GM18873 (cell line): Measurements from ENCODE around the gene FMO5.
A peak's percentile ranks its signal among the peaks of the same experiment; 100 is the strongest.

Experiments used
- ATAC-seq: cut with Tn5 transposase; IDR thresholded peaks from one replicate; pipeline ENCODE4 v1.9.1; 2021; ENCODE audit warnings: mild to moderate bottlenecking, moderate library complexity, moderate number of reproducible peaks; ENCODE audit not compliant: unreplicated experiment, low FRiP score

Gene FMO5

GRCh38 chr1:147225193-147225730 lies at the start of gene FMO5:
TSS of gene FMO5 (minus strand) at chr1:147225339. CDS start at chr1:147225029, 310 bp downstream.
- ATAC-seq = no peak

DNA sequence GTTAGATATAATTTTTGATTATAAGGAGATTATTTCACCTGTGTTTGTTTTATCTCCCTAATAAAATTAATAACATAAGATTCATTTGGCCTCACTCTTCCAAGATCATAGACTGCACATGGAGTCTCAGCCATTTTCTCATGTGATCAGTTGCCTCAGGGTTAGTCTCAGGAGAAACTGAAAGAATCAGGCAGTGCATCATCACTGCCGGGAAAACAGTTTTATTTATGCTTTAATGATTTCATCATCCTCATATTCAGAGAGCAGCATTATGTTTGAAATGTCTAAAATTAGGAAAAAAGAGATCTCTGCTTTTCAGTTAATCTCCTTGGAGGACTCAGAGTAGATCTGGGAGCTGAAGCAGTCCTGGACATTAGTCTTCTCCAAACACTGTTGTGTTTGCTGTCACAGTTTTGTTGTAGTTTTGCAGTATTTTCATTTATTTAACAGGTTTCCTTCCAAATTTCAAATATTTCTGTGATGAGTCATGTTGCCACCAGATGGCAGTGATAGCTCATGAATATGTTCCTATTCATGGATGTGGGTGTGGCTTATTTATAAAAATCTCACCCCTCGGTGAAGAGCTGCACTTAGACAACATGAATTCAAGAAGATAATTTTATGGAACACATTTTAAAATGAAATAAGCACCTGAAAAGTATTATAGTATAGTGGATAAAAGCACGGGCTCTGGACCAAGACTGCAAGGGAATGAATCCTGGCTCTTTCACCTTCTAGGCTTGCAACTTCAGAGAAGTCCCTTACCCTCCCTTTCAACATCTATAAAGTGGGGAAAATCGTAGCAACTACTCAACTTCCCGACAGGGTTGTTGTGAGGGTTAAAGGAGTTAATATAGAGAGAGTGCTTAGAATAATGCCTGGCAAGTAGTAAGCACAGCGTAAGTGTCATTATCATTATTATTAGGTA lies 48.5 kb upstream of the FMO5 start:
- no peak for ATAC-seq

DNA sequence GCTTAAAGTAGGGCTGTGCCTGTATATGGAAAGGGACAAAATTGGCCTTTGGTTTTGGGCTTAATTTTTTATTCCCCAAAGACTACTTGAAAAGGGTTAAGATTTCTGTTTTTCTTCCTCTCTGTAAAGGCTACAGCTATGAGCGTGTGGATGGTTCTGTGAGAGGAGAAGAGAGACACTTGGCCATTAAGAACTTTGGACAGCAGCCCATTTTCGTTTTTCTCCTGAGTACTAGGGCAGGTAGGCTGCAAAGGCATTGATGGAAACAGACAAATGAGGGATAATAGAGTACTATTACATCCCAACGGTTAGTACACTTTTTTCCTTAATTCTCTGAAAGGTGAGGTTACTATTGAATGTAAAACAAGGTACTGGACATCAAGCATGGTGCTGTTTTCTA lies 46.9 kb upstream of the FMO5 start:
- ATAC-seq = no peak

DNA sequence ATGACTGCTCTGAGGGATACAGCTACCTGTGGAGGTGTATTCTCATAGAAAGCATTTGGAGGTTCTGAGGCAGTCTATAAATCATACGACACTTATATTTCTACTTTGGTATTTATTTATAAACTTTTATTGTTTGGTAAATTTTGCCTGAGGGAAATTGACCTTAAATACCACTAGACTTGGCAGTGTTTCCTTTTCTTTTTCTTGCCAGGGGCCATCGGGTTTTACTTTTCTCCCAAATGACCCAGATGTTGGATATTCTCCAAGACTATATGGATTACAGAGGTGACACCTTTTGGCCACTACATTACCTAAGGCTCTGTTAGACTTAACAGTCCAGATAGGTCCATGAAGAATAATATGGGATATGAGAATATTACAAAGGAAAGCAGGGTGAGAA lies 45.6 kb upstream of the FMO5 start:
- no peak for ATAC-seq

DNA sequence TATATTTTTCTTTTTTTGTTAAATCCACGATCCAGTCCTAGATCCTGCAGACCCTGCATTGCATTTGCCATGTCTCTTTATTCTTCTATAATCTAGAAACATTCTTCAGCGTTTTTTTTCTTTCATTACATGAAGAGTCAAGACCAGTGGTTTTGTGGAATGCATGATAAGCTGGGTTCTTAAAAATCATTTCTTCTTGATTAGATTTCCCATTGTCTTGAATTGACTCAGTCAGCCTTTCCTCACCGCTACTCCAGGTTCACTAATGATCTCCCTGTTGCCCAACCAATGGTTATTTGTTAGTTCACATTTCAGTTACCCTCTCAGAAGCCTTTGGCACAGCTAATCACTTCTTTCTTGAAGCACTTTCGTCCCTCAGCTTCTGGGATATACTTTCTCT lies 42.6 kb upstream of the FMO5 start:
- ATAC-seq = no peak

- ATAC-seq = no peak
Observed at GRCh38 chr1:147266381-147266780, 41.2 kb upstream of the FMO5 start.

- ATAC-seq = no peak
Observed at GRCh38 chr1:147264158-147264768, 39.1 kb upstream of the FMO5 start.

GRCh38 chr1:147260956-147261355 lies 35.8 kb upstream of the FMO5 start:
- no peak for ATAC-seq

GRCh38 chr1:147252540-147252939 lies 27.4 kb upstream of the FMO5 start:
- no peak for ATAC-seq

GRCh38 chr1:147247656-147248238 lies 22.6 kb upstream of the FMO5 start:
- ATAC-seq = no peak

DNA sequence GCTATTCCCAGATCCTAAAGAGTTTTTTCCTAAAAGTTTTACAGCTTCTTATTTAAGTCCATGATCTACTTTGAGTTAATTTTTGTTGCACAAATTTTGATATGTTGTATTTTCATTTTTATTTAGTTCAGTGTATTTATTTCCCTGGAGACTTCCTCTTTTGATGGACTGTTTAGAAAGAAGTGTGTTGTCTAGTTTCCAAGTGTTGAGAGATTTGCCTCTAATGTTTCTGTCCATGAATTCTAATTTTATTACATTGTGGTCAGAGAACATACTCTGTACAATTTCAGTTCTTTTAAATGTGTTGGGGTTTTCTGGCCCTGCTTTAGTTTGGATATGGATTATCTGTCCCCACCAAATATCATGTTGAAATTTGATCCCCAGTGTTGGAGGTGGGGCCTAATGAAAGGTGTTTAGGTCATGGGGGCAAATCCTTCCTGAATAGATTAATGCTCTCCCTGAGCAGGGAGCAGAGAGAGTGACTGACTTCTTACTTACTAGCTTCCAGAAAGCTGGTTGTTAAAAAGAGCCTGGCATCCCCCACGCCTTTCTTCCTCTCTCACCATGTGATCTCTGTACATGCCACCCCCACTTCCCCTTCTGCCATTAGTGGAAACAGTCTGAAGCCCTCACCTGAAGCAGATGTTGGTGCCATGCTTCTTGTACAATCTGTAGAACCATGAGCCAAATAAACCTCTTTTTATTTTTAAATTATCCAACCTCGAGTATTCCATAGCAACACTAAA lies 21.9 kb upstream of the FMO5 start:
- ATAC-seq = no peak

DNA sequence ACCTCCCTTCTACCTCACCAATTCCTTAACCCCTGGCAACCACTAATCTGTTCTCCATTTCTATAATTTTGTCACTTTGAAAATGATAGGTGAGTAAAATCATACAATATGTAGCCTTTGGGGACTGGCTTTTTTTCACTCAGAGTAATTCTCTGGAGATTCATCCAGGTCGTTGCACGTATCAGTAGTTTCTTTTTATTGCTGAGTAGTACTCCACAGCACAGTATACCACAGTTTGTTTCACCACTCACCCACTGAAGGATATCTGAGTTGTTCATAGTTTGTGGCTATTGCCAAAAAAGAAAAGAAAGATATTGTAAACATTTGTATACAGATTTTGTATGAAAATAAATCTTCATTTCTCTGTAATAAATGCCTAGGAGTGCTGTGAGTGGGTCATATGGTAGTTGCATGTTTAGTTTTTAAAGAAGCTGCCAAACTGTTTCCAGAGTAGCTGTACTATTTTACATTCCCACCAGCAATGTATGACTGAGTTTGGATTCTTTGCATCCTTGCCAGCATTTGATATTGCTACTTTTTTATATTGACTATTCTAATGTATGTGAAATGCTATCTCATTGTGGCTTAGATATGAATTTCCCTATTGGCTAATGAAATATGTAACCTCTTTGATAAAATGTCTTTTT lies 21.0 kb upstream of the FMO5 start:
- no peak for ATAC-seq

GRCh38 chr1:147245586-147246021 lies 20.5 kb upstream of the FMO5 start:
- no peak for ATAC-seq

GRCh38 chr1:147245129-147245528 lies 20.0 kb upstream of the FMO5 start:
- ATAC-seq = no peak

GRCh38 chr1:147243841-147244240 lies 18.7 kb upstream of the FMO5 start:
- ATAC-seq = no peak

DNA sequence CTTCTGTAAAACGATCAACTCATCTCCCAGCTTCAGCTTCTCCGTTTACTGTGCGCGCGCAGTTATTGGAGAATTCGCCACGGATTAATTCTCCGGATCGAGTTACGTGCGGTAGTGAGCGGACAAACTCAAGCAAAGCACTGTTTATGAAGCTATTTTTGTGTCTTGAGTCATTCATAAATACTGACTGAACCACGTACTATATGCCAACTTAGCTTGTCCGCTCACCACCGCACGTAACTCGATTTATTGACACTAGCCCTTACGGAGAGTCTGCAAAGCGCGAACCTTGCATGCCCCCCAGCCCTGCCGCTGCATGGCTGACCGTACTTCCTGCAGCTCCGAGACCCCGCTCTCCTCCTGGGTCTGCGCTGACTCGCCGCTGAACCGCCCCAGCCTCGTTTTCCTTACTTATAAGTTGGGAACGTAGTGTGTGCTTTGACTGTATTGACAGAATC lies 18.1 kb upstream of the FMO5 start:
- peak; percentile 26 for ATAC-seq

GRCh38 chr1:147242449-147243227 lies 17.5 kb upstream of the FMO5 start, which contains the start of gene CHD1L:
TSS of gene CHD1L (plus strand) at chr1:147242684. CDS start at chr1:147242704, 20 bp downstream.
- ATAC-seq = peak; percentile 79

DNA sequence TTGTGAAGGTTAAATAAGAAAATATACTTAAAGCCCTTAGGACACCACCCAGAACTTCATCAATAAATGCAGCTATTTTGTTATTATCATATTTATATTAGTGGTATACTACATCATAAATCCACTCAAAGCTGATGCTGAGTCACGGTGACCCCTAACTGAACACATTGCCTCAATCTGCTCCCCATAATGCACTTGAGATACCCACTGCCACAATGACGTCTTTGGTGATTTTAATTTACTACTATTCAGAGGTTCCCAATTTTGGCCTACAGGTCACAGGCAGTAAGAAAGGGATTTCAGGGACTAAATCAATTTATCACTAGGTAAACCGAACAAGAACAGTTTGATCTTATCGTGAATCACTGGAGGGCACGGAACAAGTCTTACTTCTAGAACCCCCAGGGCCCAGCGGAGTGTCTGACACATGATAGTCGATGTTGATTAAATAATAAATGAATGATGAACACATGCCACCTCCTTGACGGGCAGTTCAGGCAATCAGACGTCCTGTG lies 16.9 kb upstream of the FMO5 start:
- ATAC-seq = no peak
